Endothelial cell of umbilical vein (primary cell): ENCODE data around the gene SNX4.

Source experiments
- CTCF ChIP-seq, 2 donors: IDR thresholded peaks; 1 replicate in 1 of 2; 2 replicates in 1 of 2; pipeline ENCODE4 v1.5.1; 2011; ENCODE audit warnings: low read length in 2 of 2, mild to moderate bottlenecking in 2 of 2, moderate library complexity in 2 of 2, control low read depth in 1 of 2, inconsistent platforms in 1 of 2, low read depth in 1 of 2; ENCODE audit not compliant: insufficient read depth in 1 of 2; ENCODE audit errors: extremely low read depth in 1 of 2
- EZH2 ChIP-seq: IDR thresholded peaks from 2 replicates; pipeline ENCODE4 v1.6.1; 2012; ENCODE audit warnings: borderline replicate concordance, low read depth, mild to moderate bottlenecking, moderate library complexity, low read length, inconsistent platforms; ENCODE audit not compliant: severe bottlenecking
- JUN ChIP-seq: IDR thresholded peaks from 2 replicates; pipeline ENCODE4 v1.6.1; 2011; ENCODE audit warnings: borderline replicate concordance, low read depth; ENCODE audit not compliant: insufficient read length, insufficient read depth
- MYC ChIP-seq: IDR thresholded peaks from one replicate; pipeline ENCODE4 v1.6.1; 2011; ENCODE audit warnings: mild to moderate bottlenecking, low read depth, low read length
- POLR2A ChIP-seq: IDR thresholded peaks from 2 replicates; pipeline ENCODE4 v1.6.1; 2012; ENCODE audit warnings: low read depth, mild to moderate bottlenecking, control low read depth, low read length
- POLR2AphosphoS5 ChIP-seq: IDR thresholded peaks from 2 replicates; pipeline ENCODE4 v1.6.1; 2012; ENCODE audit warnings: low read depth, mild to moderate bottlenecking, control low read depth, low read length, moderate library complexity; ENCODE audit not compliant: insufficient read depth

- no peak for TF ChIP-seq POLR2AphosphoS5
- TF ChIP-seq CTCF (IDR thresholded peaks at IDR 0.05; ENCODE audit: extremely low read depth in 1 of 2, insufficient read depth in 1 of 2, low read depth in 1 of 2, low read length in 2 of 2) = no peak
- TF ChIP-seq JUN = no peak
- TF ChIP-seq POLR2A = no peak
- TF ChIP-seq MYC = no peak
- TF ChIP-seq EZH2 = no peak
Measured at GRCh38 chr3:125402639-125403038, 117.4 kb downstream of the SNX4 start.
